GM12892 (cell line): ENCODE measurements around the gene FRMPD2.
"Not testable (repeated sequence)": the region's sequence is repeated elsewhere in the genome, so short reads cannot be mapped to it uniquely, and the experiment has no call there.

ENCODE experiments used
- POLR2A ChIP-seq: IDR thresholded peaks from 2 replicates; pipeline ENCODE4 v1.6.1; 2011; ENCODE audit warnings: low read depth, low read length, control low read depth
- POLR2AphosphoS5 ChIP-seq: IDR thresholded peaks from 2 replicates; pipeline ENCODE4 v1.6.1; 2011; ENCODE audit warnings: low read depth, low read length, control low read depth
- TAF1 ChIP-seq: IDR thresholded peaks from 2 replicates; pipeline ENCODE4 v1.6.1; 2011; ENCODE audit warnings: low read depth, mild to moderate bottlenecking, control low read depth, low read length, borderline replicate concordance

DNA sequence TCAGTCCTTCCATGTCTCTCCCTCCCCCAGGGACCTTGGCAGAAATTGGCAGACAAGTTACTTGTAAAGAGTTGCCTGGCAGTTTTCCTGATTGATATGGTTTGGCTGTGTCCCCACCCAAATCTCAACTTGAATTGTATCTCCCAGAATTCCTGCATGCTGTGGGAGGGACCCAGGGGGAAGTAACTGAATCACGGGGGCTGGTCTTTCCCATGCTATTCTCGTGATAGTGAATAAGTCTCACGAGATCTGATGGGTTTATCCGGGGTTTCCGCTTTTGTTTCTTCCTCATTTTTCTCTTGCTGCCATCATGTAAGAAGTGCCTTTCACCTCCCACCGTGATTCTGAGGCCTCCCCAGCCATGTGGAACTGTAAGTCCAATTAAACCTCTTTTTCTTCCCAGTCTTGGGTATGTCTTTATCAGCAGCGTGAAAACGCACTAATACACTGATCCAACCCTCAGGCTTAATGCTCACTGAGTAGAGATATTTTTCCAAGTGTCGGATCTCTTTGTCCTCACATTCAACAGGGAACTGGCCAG lies 88.2 kb downstream of the FRMPD2 start:
- not testable (repeated sequence) for TF ChIP-seq POLR2AphosphoS5, POLR2A, TAF1
